Transverse colon (tissue), 3 donors: ENCODE results near the gene GPD2.

Experiments used
- CTCF ChIP-seq, 5 experiments: fragments of 200-600 bp in 3 of 5; fragments of 450-650 bp in 2 of 5; sonication (generic) in 3 of 5; IDR thresholded peaks; 1 replicate in 2 of 5; 2 replicates in 3 of 5; pipeline ENCODE4 v1.5.1; 2016 to 2017; ENCODE audit warnings: antibody characterized with exemption in 5 of 5, inconsistent platforms in 3 of 5, mild to moderate bottlenecking in 2 of 5, moderate library complexity in 1 of 5
- POLR2A ChIP-seq: fragments of 450-650 bp; IDR thresholded peaks from one replicate; pipeline ENCODE4 v1.6.1; 2016; ENCODE audit warnings: antibody characterized with exemption, mild to moderate bottlenecking, moderate library complexity

- TF ChIP-seq CTCF (IDR thresholded peaks at IDR 0.05) (no peak), POLR2A (no peak)
Measured at GRCh38 chr2:156457523-156458517, 21.6 kb downstream of the GPD2 start.
